Caco-2 (cell line): ENCODE results near the gene GREM2. TPM values are rescaled to one million over a fixed set of nuclear protein-coding genes. Genes with fewer than 3 reads are reported as not detected.
A peak's percentile ranks its signal among the peaks of the same experiment; 100 is the strongest.

Experiments
- BruUV-seq: library from RNA; stranded (reverse); fragments of 400-500 nt; replicated peaks from 2 replicates; lab custom pipeline; 2021; lab: Mats Ljungman, UMichigan
- CTCF ChIA-PET: fragments of 300-600 bp; sonication (Branson Sonifier 250); formaldehyde crosslinking; loops from one replicate; lab custom pipeline; 2022; ENCODE audit warnings: antibody characterized with exemption; lab: Charles Lee
- POLR2A ChIA-PET: fragments of 300-600 bp; sonication (Branson Sonifier 250); formaldehyde crosslinking; loops from one replicate; lab custom pipeline; 2022; ENCODE audit warnings: antibody characterized with exemption; lab: Charles Lee
- DNase-seq, 2 experiments: peaks; one replicate each; pipeline versions ENCODE4 v3.0.0 to v3.0.0-alpha.2; 2020 to 2022
- H3K27me3 ChIP-seq: replicated peaks from 2 replicates; pipeline ENCODE4 v1.6.0; 2011; ENCODE audit warnings: low read length; ENCODE audit not compliant: control insufficient read depth, insufficient read depth
- H3K36me3 ChIP-seq: 2 replicates; pipeline ENCODE4 v1.5.1; 2011; ENCODE audit warnings: low read length; ENCODE audit not compliant: control insufficient read depth, insufficient read depth
- H3K4me1 ChIP-seq: fragments of 250-450 bp; sonication (Bioruptor Pico); 2 replicates; pipeline ENCODE4 v1.5.1; 2020; ENCODE audit warnings: mild to moderate bottlenecking
- H3K4me3 ChIP-seq: 2 replicates; pipeline ENCODE4 v1.5.1; 2011; ENCODE audit warnings: low read depth, mild to moderate bottlenecking, control low read depth, low read length
- H3K9me3 ChIP-seq: fragments of 250-450 bp; sonication (Bioruptor Pico); 2 replicates; pipeline ENCODE4 v1.5.1; 2020; ENCODE audit warnings: mild to moderate bottlenecking, moderate library complexity
- H3K27ac Mint-ChIP-seq: one replicate; pipeline ENCODE4 v1.8.0; 2022; ENCODE audit warnings: mixed read lengths; ENCODE audit not compliant: unreplicated experiment
- H3K27me3 Mint-ChIP-seq: one replicate; pipeline ENCODE4 v1.8.0; 2022; ENCODE audit warnings: mixed read lengths; ENCODE audit not compliant: insufficient read depth, unreplicated experiment
- H3K36me3 Mint-ChIP-seq: one replicate; pipeline ENCODE4 v1.8.0; 2022; ENCODE audit warnings: mild to moderate bottlenecking, mixed read lengths; ENCODE audit not compliant: insufficient read depth, unreplicated experiment
- H3K4me1 Mint-ChIP-seq: one replicate; pipeline ENCODE4 v1.8.0; 2022; ENCODE audit warnings: low read depth, mixed read lengths; ENCODE audit not compliant: unreplicated experiment
- H3K4me3 Mint-ChIP-seq: one replicate; pipeline ENCODE4 v1.8.0; 2022; ENCODE audit warnings: mild to moderate bottlenecking, moderate library complexity, mixed read lengths; ENCODE audit not compliant: unreplicated experiment
- H3K9me3 Mint-ChIP-seq: one replicate; pipeline ENCODE4 v1.8.0; 2022; ENCODE audit warnings: mixed read lengths; ENCODE audit not compliant: unreplicated experiment
- CTCF ChIP-seq, 2 experiments: fragments of 200-600 bp in 1 of 2; IDR thresholded peaks; 1 replicate in 1 of 2; 2 replicates in 1 of 2; pipeline versions ENCODE4 v1.5.1 to v1.8.0; 2011 to 2022; ENCODE audit warnings: antibody characterized with exemption in 1 of 2, control low read depth in 1 of 2, inconsistent platforms in 1 of 2, low read depth in 1 of 2, low read length in 1 of 2, mild to moderate bottlenecking in 1 of 2, moderate library complexity in 1 of 2; ENCODE audit not compliant: insufficient read depth in 1 of 2, severe bottlenecking in 1 of 2, unreplicated experiment in 1 of 2
- intact Hi-C: fragments of 100-400 bp; cut with micrococcal nuclease; formaldehyde crosslinking; loops from one replicate; pipeline ENCODE4 v1.10.0; 2022; ENCODE audit not compliant: unreplicated experiment
- total RNA-seq: library from RNA; stranded (reverse); gene quantifications from 2 replicates; pipeline ENCODE4 v1.2.3, GENCODE V29; 2022

GREM2 gene
- total RNA-seq, 1 experiment from 2014 or later, result 0.36 TPM

- Mint-ChIP-seq H3K4me1 (peaks cover 28% of the 10 kb centered on the region), H3K27me3 (no peaks in the 10 kb centered on the region), H3K27ac (no peak overlapping the region), H3K4me3 (no peak overlapping the region), H3K9me3 (no peaks in the 10 kb centered on the region), H3K36me3 (no peaks in the 10 kb centered on the region)
- TF ChIP-seq CTCF (IDR thresholded peaks at IDR 0.05; ENCODE audit: insufficient read depth in 1 of 2, low read depth in 1 of 2, low read length in 1 of 2, severe bottlenecking in 1 of 2, unreplicated experiment in 1 of 2), result no peak
- H3K27me3 ChIP-seq, result no peaks in the 10 kb centered on the region
- H3K36me3 ChIP-seq, result no peaks in the 10 kb centered on the region
- POLR2A ChIA-PET, result no interaction called here
- intact Hi-C loops, result no loop called here
- no peak overlapping the region for H3K4me3 ChIP-seq
- CTCF ChIA-PET, result no interaction called here
- BruUV-seq, result no TSS peak
- H3K9me3 ChIP-seq, result no peaks in the 10 kb centered on the region
- no peak for DNase-seq
- no peaks in the 10 kb centered on the region for H3K4me1 ChIP-seq
These were observed 127.0 kb downstream of the GREM2 start for GRCh38 chr1:240484804-240485443.

DNA sequence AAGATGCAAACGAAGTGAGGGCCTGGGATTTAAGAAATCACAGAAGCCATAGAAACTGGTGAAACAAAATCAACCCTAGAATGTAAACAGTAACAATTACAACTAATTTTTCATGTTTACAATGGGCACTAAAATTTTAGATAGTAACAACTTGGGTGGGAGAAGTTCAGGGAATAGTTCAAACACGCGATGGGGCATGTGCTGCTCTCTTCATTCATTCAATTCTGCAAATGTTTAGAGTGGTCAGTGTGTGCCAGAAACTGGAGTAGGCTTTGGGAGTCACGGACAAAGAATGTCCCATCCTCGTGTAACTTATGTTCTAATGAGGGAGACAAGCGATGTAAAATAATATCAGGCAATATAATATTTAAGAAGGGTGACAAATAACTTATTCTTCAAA lies 133.4 kb downstream of the GREM2 start:
- Histone ChIP-seq H3K27me3 (no peaks in the 10 kb centered on the region), H3K4me3 (no peak overlapping the region), H3K36me3 (no peaks in the 10 kb centered on the region), H3K4me1 (peaks cover 20% of the 10 kb centered on the region), H3K9me3 (no peaks in the 10 kb centered on the region; the same call in 1 of the 2 replicates)
- no TSS peak for BruUV-seq
- no peak overlapping the region for H3K27ac Mint-ChIP-seq
- intact Hi-C loops, result no loop called here
- ChIA-PET POLR2A (no interaction called here), CTCF (no interaction called here)
- no peaks in the 10 kb centered on the region for H3K27me3 Mint-ChIP-seq
- H3K4me3 Mint-ChIP-seq, result no peak overlapping the region
- DNase-seq, result no peak
- no peak for TF ChIP-seq CTCF (IDR thresholded peaks at IDR 0.05; ENCODE audit: insufficient read depth in 1 of 2, low read depth in 1 of 2, low read length in 1 of 2, severe bottlenecking in 1 of 2, unreplicated experiment in 1 of 2)
- peaks cover 5% of the 10 kb centered on the region for H3K36me3 Mint-ChIP-seq
- H3K9me3 Mint-ChIP-seq, result no peaks in the 10 kb centered on the region
- H3K4me1 Mint-ChIP-seq, result peaks cover 15% of the 10 kb centered on the region

DNA sequence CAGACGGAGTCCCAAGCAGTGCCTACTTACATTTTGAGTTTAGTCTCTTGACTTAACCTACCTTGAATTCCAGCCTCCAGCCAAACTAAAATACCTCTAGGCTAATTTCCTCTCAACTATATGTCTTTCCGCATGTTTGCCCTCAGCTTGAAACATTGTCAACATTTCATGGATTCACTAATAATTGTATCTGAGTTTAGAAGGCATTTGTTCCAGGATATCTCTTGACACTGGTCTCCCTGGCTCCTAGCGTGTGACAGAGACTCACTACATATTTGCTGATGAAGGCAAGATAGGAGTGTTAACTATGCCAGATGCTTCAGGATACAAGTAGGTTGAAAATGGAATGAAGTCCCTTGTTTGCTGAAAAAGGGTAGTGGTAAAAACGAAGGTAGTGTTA lies 136.1 kb downstream of the GREM2 start:
- Histone ChIP-seq H3K4me1 (peaks cover 26% of the 10 kb centered on the region), H3K36me3 (no peaks in the 10 kb centered on the region), H3K27me3 (no peaks in the 10 kb centered on the region), H3K9me3 (no peaks in the 10 kb centered on the region; the same call in 1 of the 2 replicates), H3K4me3 (no peak overlapping the region)
- no TSS peak for BruUV-seq
- no peak for DNase-seq
- Mint-ChIP-seq H3K4me3 (no peak overlapping the region), H3K4me1 (peaks cover 13% of the 10 kb centered on the region), H3K27ac (peak overlapping the region; percentile 2), H3K9me3 (no peaks in the 10 kb centered on the region), H3K27me3 (no peaks in the 10 kb centered on the region), H3K36me3 (peaks cover 5% of the 10 kb centered on the region)
- no peak for TF ChIP-seq CTCF (IDR thresholded peaks at IDR 0.05; ENCODE audit: insufficient read depth in 1 of 2, low read depth in 1 of 2, low read length in 1 of 2, severe bottlenecking in 1 of 2, unreplicated experiment in 1 of 2)
- intact Hi-C loops, result no loop called here
- ChIA-PET CTCF (no interaction called here), POLR2A (no interaction called here)
